Neural progenitor cell (in vitro differentiated cells): ENCODE data around the gene PM20D1. TPM values are rescaled to one million over a fixed set of nuclear protein-coding genes. Genes with fewer than 3 reads are reported as not detected.
A peak's percentile ranks its signal among the peaks of the same experiment; 100 is the strongest.

Experiments
- DNase-seq: peaks from one replicate; pipeline ENCODE4 v3.0.0-alpha.2; 2016; ENCODE audit warnings: low spot score
- H2AFZ ChIP-seq: fragments of 200-600 bp; sonication (generic); replicated peaks from 2 replicates; pipeline ENCODE4 v1.6.1; 2016; ENCODE audit warnings: antibody characterized with exemption
- H3F3A ChIP-seq: fragments of 200-600 bp; sonication (generic); 2 replicates; pipeline ENCODE4 v1.6.1; 2016; ENCODE audit warnings: antibody characterized with exemption, low read depth
- H3K27ac ChIP-seq: fragments of 200-600 bp; sonication (generic); 2 replicates; pipeline ENCODE4 v1.5.1; 2016; ENCODE audit warnings: mild to moderate bottlenecking
- H3K27me3 ChIP-seq: fragments of 200-600 bp; sonication (generic); 2 replicates; pipeline ENCODE4 v1.6.1; 2016; ENCODE audit warnings: mild to moderate bottlenecking, moderate library complexity
- H3K36me3 ChIP-seq: fragments of 200-600 bp; sonication (generic); 2 replicates; pipeline ENCODE4 v1.5.1; 2016
- H3K4me1 ChIP-seq: fragments of 200-600 bp; sonication (generic); 2 replicates; pipeline ENCODE4 v1.6.1; 2016; ENCODE audit warnings: mixed run types
- H3K4me2 ChIP-seq: fragments of 200-600 bp; sonication (generic); 2 replicates; pipeline ENCODE4 v1.6.1; 2016
- H3K4me3 ChIP-seq: fragments of 200-600 bp; sonication (generic); 2 replicates; pipeline ENCODE4 v1.5.1; 2016
- H3K79me2 ChIP-seq: fragments of 200-600 bp; sonication (generic); 2 replicates; pipeline ENCODE4 v1.6.1; 2016; ENCODE audit warnings: low read depth
- H3K9ac ChIP-seq: fragments of 200-600 bp; sonication (generic); 2 replicates; pipeline ENCODE4 v1.6.1; 2016
- H3K9me3 ChIP-seq: fragments of 200-600 bp; sonication (generic); 2 replicates; pipeline ENCODE4 v1.5.1; 2016; ENCODE audit warnings: low read depth
- H4K20me1 ChIP-seq: fragments of 200-600 bp; sonication (generic); 2 replicates; pipeline ENCODE4 v1.6.1; 2016; ENCODE audit warnings: low read depth
- H3K27ac Mint-ChIP-seq: 3 replicates; pipeline ENCODE4 v1.8.0; 2021; ENCODE audit warnings: mixed read lengths
- H3K27me3 Mint-ChIP-seq: 2 replicates; pipeline ENCODE4 v1.8.0; 2022; ENCODE audit warnings: low read depth, mild to moderate bottlenecking, inconsistent platforms, moderate library complexity, mixed read lengths; ENCODE audit not compliant: insufficient read depth
- H3K36me3 Mint-ChIP-seq: 3 replicates; pipeline ENCODE4 v1.8.0; 2021; ENCODE audit warnings: mixed read lengths
- H3K4me1 Mint-ChIP-seq: 3 replicates; pipeline ENCODE4 v1.8.0; 2021; ENCODE audit warnings: mixed read lengths
- H3K4me3 Mint-ChIP-seq: 3 replicates; pipeline ENCODE4 v1.8.0; 2021; ENCODE audit warnings: mild to moderate bottlenecking, moderate library complexity, mixed read lengths
- H3K9me3 Mint-ChIP-seq: 3 replicates; pipeline ENCODE4 v1.8.0; 2020; ENCODE audit warnings: mixed read lengths
- CTCF ChIP-seq: fragments of 200-600 bp; sonication (generic); IDR thresholded peaks from 2 replicates; pipeline ENCODE4 v1.5.1; 2017; ENCODE audit warnings: antibody characterized with exemption, mild to moderate bottlenecking
- EZH2 ChIP-seq: fragments of 200-600 bp; sonication (generic); IDR thresholded peaks from 2 replicates; pipeline ENCODE4 v1.6.1; 2017; ENCODE audit warnings: antibody characterized with exemption, mild to moderate bottlenecking, moderate library complexity
- EZH2phosphoT487 ChIP-seq: fragments of 200-600 bp; sonication (generic); IDR thresholded peaks from 2 replicates; pipeline ENCODE4 v1.6.1; 2017; ENCODE audit warnings: antibody characterized with exemption
- total RNA-seq: library from RNA; depleted of rRNA; stranded (reverse); fragments of >200 nt; gene quantifications from 2 replicates; pipeline ENCODE4 v1.2.3, GENCODE V29; 2015; ENCODE audit warnings: low replicate concordance

The PM20D1 gene
- total RNA-seq, 1 donor from 2014 or later, result not detected

GRCh38 chr1:205792961-205793673, 56.8 kb downstream of the PM20D1 start:
- Mint-ChIP-seq H3K9me3 (no peaks in the 10 kb centered on the region), H3K4me1 (peaks cover 14% of the 10 kb centered on the region), H3K36me3 (peaks cover 24% of the 10 kb centered on the region), H3K27me3 (peaks cover 2% of the 10 kb centered on the region), H3K27ac (no peak overlapping the region), H3K4me3 (no peak overlapping the region)
- Histone ChIP-seq H3K9ac (no peak overlapping the region), H3K4me2 (peak overlapping the region; percentile 31), H2AFZ (no peak overlapping the region), H4K20me1 (peaks cover 3% of the 10 kb centered on the region), H3K4me1 (peaks cover 23% of the 10 kb centered on the region), H3F3A (peaks cover 17% of the 10 kb centered on the region), H3K27me3 (no peaks in the 10 kb centered on the region), H3K9me3 (no peaks in the 10 kb centered on the region), H3K36me3 (no peaks in the 10 kb centered on the region), H3K79me2 (no peaks in the 10 kb centered on the region), H3K27ac (no peak overlapping the region), H3K4me3 (no peak overlapping the region)
- TF ChIP-seq EZH2 (no peak), EZH2phosphoT487 (no peak), CTCF (no peak)
- peak; percentile 40 for DNase-seq

- H3K27ac Mint-ChIP-seq, result peak overlapping the region; percentile 29
- no peaks in the 10 kb centered on the region for H3K9me3 Mint-ChIP-seq
- peaks cover 3% of the 10 kb centered on the region for H4K20me1 ChIP-seq
- H3K36me3 Mint-ChIP-seq, result peaks cover 20% of the 10 kb centered on the region
- H3F3A ChIP-seq, result peaks cover 20% of the 10 kb centered on the region
- peaks cover 14% of the 10 kb centered on the region for H3K4me1 Mint-ChIP-seq
- no peak overlapping the region for H3K4me3 Mint-ChIP-seq
- no peak overlapping the region for H3K4me3 ChIP-seq
- DNase-seq, result no peak
- TF ChIP-seq CTCF (no peak), EZH2 (no peak), EZH2phosphoT487 (no peak)
- no peak overlapping the region for H2AFZ ChIP-seq
- peaks cover 2% of the 10 kb centered on the region for H3K27me3 Mint-ChIP-seq
- no peaks in the 10 kb centered on the region for H3K27me3 ChIP-seq
- no peaks in the 10 kb centered on the region for H3K9me3 ChIP-seq
- H3K4me2 ChIP-seq, result no peak overlapping the region
- H3K9ac ChIP-seq, result no peak overlapping the region
- no peaks in the 10 kb centered on the region for H3K79me2 ChIP-seq
- H3K36me3 ChIP-seq, result no peaks in the 10 kb centered on the region
- H3K27ac ChIP-seq, result peak overlapping the region; percentile 62
- H3K4me1 ChIP-seq, result peaks cover 25% of the 10 kb centered on the region
Observed at GRCh38 chr1:205792481-205792881, 57.5 kb downstream of the PM20D1 start.

- TF ChIP-seq CTCF (peak; percentile 83), EZH2phosphoT487 (no peak), EZH2 (no peak)
- Histone ChIP-seq H3K9me3 (no peaks in the 10 kb centered on the region), H3K4me3 (no peak overlapping the region), H3K9ac (no peak overlapping the region), H3K27ac (peak overlapping the region; percentile 62), H3K4me1 (peaks cover 31% of the 10 kb centered on the region), H3K27me3 (no peaks in the 10 kb centered on the region), H3F3A (peaks cover 22% of the 10 kb centered on the region), H3K79me2 (no peaks in the 10 kb centered on the region), H4K20me1 (peaks cover 3% of the 10 kb centered on the region), H2AFZ (no peak overlapping the region), H3K36me3 (no peaks in the 10 kb centered on the region), H3K4me2 (peak overlapping the region; percentile 64)
- Mint-ChIP-seq H3K4me3 (no peak overlapping the region), H3K4me1 (peaks cover 14% of the 10 kb centered on the region), H3K36me3 (peaks cover 15% of the 10 kb centered on the region), H3K9me3 (no peaks in the 10 kb centered on the region), H3K27me3 (peaks cover 1% of the 10 kb centered on the region), H3K27ac (peak overlapping the region; percentile 11)
- peak; percentile 89 for DNase-seq
Observed at GRCh38 chr1:205791568-205792180, 58.3 kb downstream of the PM20D1 start.
